GM23338 (cell line): ENCODE results near the gene ETV2. TPM values are rescaled to one million over a fixed set of nuclear protein-coding genes. Genes with fewer than 3 reads are reported as not detected.

Source experiments
- ATAC-seq: fragments of 200-7000 bp; cut with Tn5 transposase; 3 replicates; pipeline ENCODE4 v1.9.1; 2020
- DNase-seq: peaks from one replicate; pipeline ENCODE4 v3.0.0-alpha.2; 2015; ENCODE audit warnings: low spot score
- H2AFZ ChIP-seq: fragments of 200-600 bp; sonication (generic); 2 replicates; pipeline ENCODE4 v1.8.0; 2016; ENCODE audit warnings: antibody characterized with exemption, mild to moderate bottlenecking, moderate library complexity
- H3F3A ChIP-seq: fragments of 200-600 bp; sonication (generic); replicated peaks from 2 replicates; pipeline ENCODE4 v1.8.0; 2017; ENCODE audit warnings: antibody characterized with exemption, mixed run types, low read depth
- H3K27ac ChIP-seq: fragments of 200-600 bp; sonication (generic); 2 replicates; pipeline ENCODE4 v1.6.1; 2016; ENCODE audit warnings: low read depth
- H3K27me3 ChIP-seq: fragments of 200-600 bp; sonication (generic); 2 replicates; pipeline ENCODE4 v1.8.0; 2016; ENCODE audit warnings: mild to moderate bottlenecking, mixed run types, moderate library complexity; ENCODE audit not compliant: insufficient read depth
- H3K36me3 ChIP-seq: fragments of 200-600 bp; sonication (generic); 2 replicates; pipeline ENCODE4 v1.8.0; 2016; ENCODE audit warnings: mild to moderate bottlenecking; ENCODE audit not compliant: insufficient read depth
- H3K4me1 ChIP-seq: fragments of 200-600 bp; sonication (generic); 2 replicates; pipeline ENCODE4 v1.8.0; 2016; ENCODE audit warnings: mild to moderate bottlenecking, moderate library complexity; ENCODE audit not compliant: insufficient read depth
- H3K4me2 ChIP-seq: fragments of 200-600 bp; sonication (generic); 2 replicates; pipeline ENCODE4 v1.7.1; 2017; ENCODE audit warnings: mixed run types
- H3K4me3 ChIP-seq: fragments of 200-600 bp; sonication (generic); 2 replicates; pipeline ENCODE4 v1.6.1; 2016; ENCODE audit warnings: mixed run types
- H3K79me2 ChIP-seq: fragments of 200-600 bp; sonication (generic); replicated peaks from 2 replicates; pipeline ENCODE4 v1.8.0; 2017; ENCODE audit warnings: mild to moderate bottlenecking; ENCODE audit not compliant: insufficient read depth
- H3K9me2 ChIP-seq: fragments of 200-600 bp; sonication (generic); 2 replicates; pipeline ENCODE4 v1.8.0; 2017; ENCODE audit not compliant: insufficient read depth
- H4K20me1 ChIP-seq: fragments of 200-600 bp; sonication (generic); replicated peaks from 2 replicates; pipeline ENCODE4 v1.8.0; 2017; ENCODE audit warnings: mild to moderate bottlenecking; ENCODE audit not compliant: insufficient read depth
- H3K27ac Mint-ChIP-seq: 2 replicates; pipeline ENCODE4 v1.8.0; 2020; ENCODE audit warnings: inconsistent platforms, mild to moderate bottlenecking, moderate library complexity, mixed read lengths
- H3K27me3 Mint-ChIP-seq: 3 replicates; pipeline ENCODE4 v1.8.0; 2022; ENCODE audit warnings: low read depth, mild to moderate bottlenecking, moderate library complexity, mixed read lengths, inconsistent platforms; ENCODE audit not compliant: insufficient read depth, poor library complexity
- H3K36me3 Mint-ChIP-seq: 3 replicates; pipeline ENCODE4 v1.8.0; 2021; ENCODE audit warnings: low read depth, mild to moderate bottlenecking, inconsistent platforms, moderate library complexity, mixed read lengths
- H3K4me1 Mint-ChIP-seq: 3 replicates; pipeline ENCODE4 v1.8.0; 2020; ENCODE audit warnings: mild to moderate bottlenecking, inconsistent platforms, mixed read lengths
- H3K4me3 Mint-ChIP-seq: 3 replicates; pipeline ENCODE4 v1.8.0; 2021; ENCODE audit warnings: moderate library complexity, mild to moderate bottlenecking, inconsistent platforms, mixed read lengths
- H3K9me3 Mint-ChIP-seq: 3 replicates; pipeline ENCODE4 v1.8.0; 2020; ENCODE audit warnings: moderate library complexity, mild to moderate bottlenecking, inconsistent platforms, mixed read lengths
- CREB1 ChIP-seq: fragments of 250-450 bp; sonication (Bioruptor Pico); IDR thresholded peaks from 2 replicates; pipeline ENCODE4 v1.5.0; 2020; ENCODE audit warnings: low read depth, mild to moderate bottlenecking, moderate library complexity
- EZH2 ChIP-seq: fragments of 200-600 bp; sonication (generic); IDR thresholded peaks from one replicate; pipeline ENCODE4 v1.8.0; 2017; ENCODE audit warnings: antibody characterized with exemption, mild to moderate bottlenecking, low read depth; ENCODE audit not compliant: unreplicated experiment
- JUNB ChIP-seq: IDR thresholded peaks from one replicate; pipeline ENCODE4 v1.6.1; 2016; ENCODE audit warnings: antibody characterized with exemption; ENCODE audit not compliant: unreplicated experiment
- NANOG ChIP-seq: IDR thresholded peaks from 2 replicates; pipeline ENCODE4 v1.6.1; 2016; ENCODE audit warnings: antibody characterized with exemption, borderline replicate concordance
- POLR2AphosphoS5 ChIP-seq: IDR thresholded peaks from 2 replicates; pipeline ENCODE4 v1.6.1; 2016; ENCODE audit warnings: antibody characterized with exemption, low read depth
- STAT1 ChIP-seq: IDR thresholded peaks from one replicate; pipeline ENCODE4 v1.6.1; 2016; ENCODE audit warnings: antibody characterized with exemption; ENCODE audit not compliant: unreplicated experiment
- polyA plus RNA-seq: library from polyadenylated mRNA; unstranded; fragments of >200 nt; fragmentation: Nextera tagmentation; extraction: Ambion mirVana; gene quantifications from 2 replicates; pipeline ENCODE4 v1.2.1, GENCODE V29; 2016
- total RNA-seq: library from RNA; depleted of rRNA; stranded (reverse); fragments of >200 nt; shearing (Covaris generic); gene quantifications from 2 replicates; pipeline ENCODE4 v1.2.3, GENCODE V29; 2014
- TF ChIP-seq, protein P1 (sequence below), 2 experiments: fragments of 200-600 bp in 1 of 2; sonication (generic) in 1 of 2; conservative IDR thresholded peaks; 2 replicates each; pipeline versions ENCODE4 v1.5.1 to v1.6.1; 2016 to 2017; ENCODE audit warnings: antibody characterized with exemption in 2 of 2, low read depth in 2 of 2, mild to moderate bottlenecking in 2 of 2, moderate library complexity in 1 of 2
- TF ChIP-seq, protein P2 (sequence below): IDR thresholded peaks from 2 replicates; pipeline ENCODE4 v1.6.1; 2016; ENCODE audit warnings: antibody characterized with exemption
- TF ChIP-seq, protein P3 (sequence below): IDR thresholded peaks from one replicate; pipeline ENCODE4 v1.6.1; 2018; ENCODE audit warnings: antibody characterized with exemption; ENCODE audit not compliant: unreplicated experiment

Gene ETV2
- total and polyA plus RNA-seq, 2 experiments from 2014 or later = 0.87 to 1.5 TPM

DNA sequence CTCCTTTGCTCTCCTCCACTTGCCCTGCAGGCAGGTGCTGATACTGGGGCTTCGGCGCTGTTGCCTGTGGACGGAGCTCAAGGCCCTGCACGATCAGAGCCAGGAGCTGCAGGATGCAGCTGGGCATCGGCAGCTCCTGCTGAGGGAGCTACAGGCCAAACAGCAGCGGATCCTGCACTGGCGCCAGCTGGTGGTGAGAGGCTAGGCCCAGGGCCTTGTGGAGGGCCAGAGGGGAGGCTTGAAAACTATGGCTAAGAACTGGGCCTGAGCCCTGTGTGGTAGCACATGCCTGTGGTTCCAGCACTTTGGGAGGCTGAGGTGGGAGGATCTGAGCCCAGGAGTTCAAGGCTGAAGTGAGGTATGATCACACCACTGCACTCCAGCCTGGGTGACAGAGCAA is 22.7 kb upstream of the ETV2 start:
- H3K4me2 ChIP-seq = no peak overlapping the region
- DNase-seq (peak; percentile 50), ATAC-seq (peak; percentile 90)
- H3F3A ChIP-seq = no peaks in the 10 kb centered on the region
- Mint-ChIP-seq H3K4me1 (no peaks in the 10 kb centered on the region), H3K36me3 (peaks cover 31% of the 10 kb centered on the region), H3K27me3 (peaks cover 12% of the 10 kb centered on the region), H3K4me3 (no peak overlapping the region), H3K27ac (no peak overlapping the region), H3K9me3 (no peaks in the 10 kb centered on the region)
- no peaks in the 10 kb centered on the region for H3K27me3 ChIP-seq
- H3K27ac ChIP-seq = no peak overlapping the region
- TF ChIP-seq, protein P1, sequence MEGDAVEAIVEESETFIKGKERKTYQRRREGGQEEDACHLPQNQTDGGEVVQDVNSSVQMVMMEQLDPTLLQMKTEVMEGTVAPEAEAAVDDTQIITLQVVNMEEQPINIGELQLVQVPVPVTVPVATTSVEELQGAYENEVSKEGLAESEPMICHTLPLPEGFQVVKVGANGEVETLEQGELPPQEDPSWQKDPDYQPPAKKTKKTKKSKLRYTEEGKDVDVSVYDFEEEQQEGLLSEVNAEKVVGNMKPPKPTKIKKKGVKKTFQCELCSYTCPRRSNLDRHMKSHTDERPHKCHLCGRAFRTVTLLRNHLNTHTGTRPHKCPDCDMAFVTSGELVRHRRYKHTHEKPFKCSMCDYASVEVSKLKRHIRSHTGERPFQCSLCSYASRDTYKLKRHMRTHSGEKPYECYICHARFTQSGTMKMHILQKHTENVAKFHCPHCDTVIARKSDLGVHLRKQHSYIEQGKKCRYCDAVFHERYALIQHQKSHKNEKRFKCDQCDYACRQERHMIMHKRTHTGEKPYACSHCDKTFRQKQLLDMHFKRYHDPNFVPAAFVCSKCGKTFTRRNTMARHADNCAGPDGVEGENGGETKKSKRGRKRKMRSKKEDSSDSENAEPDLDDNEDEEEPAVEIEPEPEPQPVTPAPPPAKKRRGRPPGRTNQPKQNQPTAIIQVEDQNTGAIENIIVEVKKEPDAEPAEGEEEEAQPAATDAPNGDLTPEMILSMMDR (conservative IDR thresholded peaks at IDR 0.05; ENCODE audit: low read depth in 2 of 2) = peak; percentile 38 to 77; a peak in 3 of 4 replicates
- TF ChIP-seq EZH2 = no peak
- TF ChIP-seq CREB1 (CRISPR knock-in tag) = no peak
- TF ChIP-seq, protein P2, sequence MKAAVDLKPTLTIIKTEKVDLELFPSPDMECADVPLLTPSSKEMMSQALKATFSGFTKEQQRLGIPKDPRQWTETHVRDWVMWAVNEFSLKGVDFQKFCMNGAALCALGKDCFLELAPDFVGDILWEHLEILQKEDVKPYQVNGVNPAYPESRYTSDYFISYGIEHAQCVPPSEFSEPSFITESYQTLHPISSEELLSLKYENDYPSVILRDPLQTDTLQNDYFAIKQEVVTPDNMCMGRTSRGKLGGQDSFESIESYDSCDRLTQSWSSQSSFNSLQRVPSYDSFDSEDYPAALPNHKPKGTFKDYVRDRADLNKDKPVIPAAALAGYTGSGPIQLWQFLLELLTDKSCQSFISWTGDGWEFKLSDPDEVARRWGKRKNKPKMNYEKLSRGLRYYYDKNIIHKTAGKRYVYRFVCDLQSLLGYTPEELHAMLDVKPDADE = no peak
- no peak for TF ChIP-seq POLR2AphosphoS5
- no peaks in the 10 kb centered on the region for H4K20me1 ChIP-seq
- no peaks in the 10 kb centered on the region for H3K36me3 ChIP-seq
- H3K79me2 ChIP-seq = no peaks in the 10 kb centered on the region
- H2AFZ ChIP-seq = no peak overlapping the region
- H3K4me3 ChIP-seq = no peak overlapping the region
- H3K4me1 ChIP-seq = no peaks in the 10 kb centered on the region
- H3K9me2 ChIP-seq = no peaks in the 10 kb centered on the region

DNA sequence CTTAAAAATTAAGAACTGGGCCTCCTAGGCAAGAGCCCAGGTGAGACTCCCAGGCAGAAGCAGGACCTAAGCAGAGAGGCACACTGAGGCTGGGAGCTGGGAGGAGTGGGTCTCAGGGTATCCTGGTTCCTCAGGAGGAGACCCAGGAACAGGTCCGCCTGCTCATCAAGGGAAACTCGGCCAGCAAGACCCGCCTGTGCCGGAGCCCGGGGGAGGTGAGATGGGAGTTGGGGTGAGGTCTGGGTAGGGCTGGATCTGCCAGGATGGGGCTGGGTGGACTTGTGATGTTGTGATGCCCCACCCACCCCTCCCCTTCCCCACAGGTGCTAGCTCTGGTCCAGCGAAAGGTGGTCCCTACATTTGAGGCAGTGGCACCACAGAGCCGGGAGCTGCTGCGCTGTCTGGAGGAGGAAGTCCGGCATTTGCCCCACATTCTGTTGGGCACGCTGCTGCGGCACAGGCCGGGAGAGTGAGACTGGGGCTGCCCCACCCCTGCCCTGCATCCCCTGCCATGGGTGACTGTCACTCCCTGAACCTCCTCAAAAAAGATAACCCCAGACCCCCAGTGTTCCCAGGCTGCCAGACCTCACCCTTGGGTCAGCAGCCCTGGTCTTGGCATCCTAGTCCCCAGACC is 22.1 kb upstream of the ETV2 start:
- Mint-ChIP-seq H3K36me3 (peaks cover 30% of the 10 kb centered on the region), H3K27me3 (peaks cover 9% of the 10 kb centered on the region)
- H3K9me2 ChIP-seq = no peaks in the 10 kb centered on the region
- TF ChIP-seq JUNB = no peak
- TF ChIP-seq STAT1 = no peak
- TF ChIP-seq, protein P1 (conservative IDR thresholded peaks at IDR 0.05; ENCODE audit: low read depth in 2 of 2) = no peak
- no peak for TF ChIP-seq NANOG
- TF ChIP-seq, protein P3, sequence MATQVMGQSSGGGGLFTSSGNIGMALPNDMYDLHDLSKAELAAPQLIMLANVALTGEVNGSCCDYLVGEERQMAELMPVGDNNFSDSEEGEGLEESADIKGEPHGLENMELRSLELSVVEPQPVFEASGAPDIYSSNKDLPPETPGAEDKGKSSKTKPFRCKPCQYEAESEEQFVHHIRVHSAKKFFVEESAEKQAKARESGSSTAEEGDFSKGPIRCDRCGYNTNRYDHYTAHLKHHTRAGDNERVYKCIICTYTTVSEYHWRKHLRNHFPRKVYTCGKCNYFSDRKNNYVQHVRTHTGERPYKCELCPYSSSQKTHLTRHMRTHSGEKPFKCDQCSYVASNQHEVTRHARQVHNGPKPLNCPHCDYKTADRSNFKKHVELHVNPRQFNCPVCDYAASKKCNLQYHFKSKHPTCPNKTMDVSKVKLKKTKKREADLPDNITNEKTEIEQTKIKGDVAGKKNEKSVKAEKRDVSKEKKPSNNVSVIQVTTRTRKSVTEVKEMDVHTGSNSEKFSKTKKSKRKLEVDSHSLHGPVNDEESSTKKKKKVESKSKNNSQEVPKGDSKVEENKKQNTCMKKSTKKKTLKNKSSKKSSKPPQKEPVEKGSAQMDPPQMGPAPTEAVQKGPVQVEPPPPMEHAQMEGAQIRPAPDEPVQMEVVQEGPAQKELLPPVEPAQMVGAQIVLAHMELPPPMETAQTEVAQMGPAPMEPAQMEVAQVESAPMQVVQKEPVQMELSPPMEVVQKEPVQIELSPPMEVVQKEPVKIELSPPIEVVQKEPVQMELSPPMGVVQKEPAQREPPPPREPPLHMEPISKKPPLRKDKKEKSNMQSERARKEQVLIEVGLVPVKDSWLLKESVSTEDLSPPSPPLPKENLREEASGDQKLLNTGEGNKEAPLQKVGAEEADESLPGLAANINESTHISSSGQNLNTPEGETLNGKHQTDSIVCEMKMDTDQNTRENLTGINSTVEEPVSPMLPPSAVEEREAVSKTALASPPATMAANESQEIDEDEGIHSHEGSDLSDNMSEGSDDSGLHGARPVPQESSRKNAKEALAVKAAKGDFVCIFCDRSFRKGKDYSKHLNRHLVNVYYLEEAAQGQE = no peak
- no peak for TF ChIP-seq CREB1 (CRISPR knock-in tag)

More for the DNA sequence above, 22.1 kb upstream of the ETV2 start:
- Mint-ChIP-seq H3K4me3 (no peak overlapping the region), H3K4me1 (no peaks in the 10 kb centered on the region), H3K9me3 (no peaks in the 10 kb centered on the region), H3K27ac (no peak overlapping the region)
- Histone ChIP-seq H3K4me3 (no peak overlapping the region), H2AFZ (no peak overlapping the region), H3F3A (no peaks in the 10 kb centered on the region), H3K79me2 (no peaks in the 10 kb centered on the region), H4K20me1 (no peaks in the 10 kb centered on the region), H3K36me3 (no peaks in the 10 kb centered on the region), H3K27ac (no peak overlapping the region), H3K27me3 (no peaks in the 10 kb centered on the region), H3K4me1 (no peaks in the 10 kb centered on the region), H3K4me2 (no peak overlapping the region)
- no peak for DNase-seq
- ATAC-seq = no peak
